Activated CD8-positive, alpha-beta T cell treated with anti-CD3 and anti-CD28 coated beads for 36 hours (primary cell): Measurements from ENCODE around the gene FBXL17. TPM values are rescaled to one million over a fixed set of nuclear protein-coding genes. Genes with fewer than 3 reads are reported as not detected.

ENCODE experiments used
- ATAC-seq: fragments of 200-7000 bp; cut with Tn5 transposase; one replicate; pipeline ENCODE4 v1.10.0; 2021; ENCODE audit warnings: mild to moderate bottlenecking, moderate library complexity
- CTCF ChIA-PET: fragments of 350-600 bp; sonication (Branson Sonifier 250); formaldehyde crosslinking; loops from one replicate; lab custom pipeline; 2021; ENCODE audit warnings: antibody characterized with exemption; lab: Charles Lee
- POLR2A ChIA-PET: fragments of 350-600 bp; sonication (Branson Sonifier 250); formaldehyde crosslinking; loops from one replicate; lab custom pipeline; 2021; ENCODE audit warnings: antibody characterized with exemption; lab: Charles Lee
- DNase-seq: peaks from one replicate; pipeline ENCODE4 v3.0.0-alpha.2; 2020
- H3K27ac Mint-ChIP-seq: one replicate; pipeline ENCODE4 v1.8.0; 2021; ENCODE audit warnings: mild to moderate bottlenecking, mixed read lengths
- H3K27me3 Mint-ChIP-seq: one replicate; pipeline ENCODE4 v1.8.0; 2021; ENCODE audit warnings: mixed read lengths
- H3K36me3 Mint-ChIP-seq: one replicate; pipeline ENCODE4 v1.8.0; 2021; ENCODE audit warnings: low read depth, mixed read lengths
- H3K4me1 Mint-ChIP-seq: one replicate; pipeline ENCODE4 v1.8.0; 2021; ENCODE audit warnings: low read depth, mixed read lengths
- H3K4me3 Mint-ChIP-seq: one replicate; pipeline ENCODE4 v1.8.0; 2021; ENCODE audit warnings: mild to moderate bottlenecking, moderate library complexity, mixed read lengths
- H3K9me3 Mint-ChIP-seq: one replicate; pipeline ENCODE4 v1.8.0; 2021; ENCODE audit warnings: mixed read lengths
- intact Hi-C: fragments of 100-400 bp; cut with micrococcal nuclease; formaldehyde crosslinking; loops from one replicate; pipeline ENCODE4 v1.10.0; 2022
- total RNA-seq, 2 experiments: library from RNA; stranded (reverse); gene quantifications; one replicate each; pipeline ENCODE4 v1.2.3, GENCODE V29; 2021
- TF ChIP-seq, protein P1 (sequence below): fragments of 200-600 bp; IDR thresholded peaks from one replicate; pipeline ENCODE4 v1.8.0; 2022; ENCODE audit warnings: antibody characterized with exemption, mild to moderate bottlenecking

FBXL17 gene
- total RNA-seq, 2 experiments from 2014 or later = 3.0 to 5.3 TPM

DNA sequence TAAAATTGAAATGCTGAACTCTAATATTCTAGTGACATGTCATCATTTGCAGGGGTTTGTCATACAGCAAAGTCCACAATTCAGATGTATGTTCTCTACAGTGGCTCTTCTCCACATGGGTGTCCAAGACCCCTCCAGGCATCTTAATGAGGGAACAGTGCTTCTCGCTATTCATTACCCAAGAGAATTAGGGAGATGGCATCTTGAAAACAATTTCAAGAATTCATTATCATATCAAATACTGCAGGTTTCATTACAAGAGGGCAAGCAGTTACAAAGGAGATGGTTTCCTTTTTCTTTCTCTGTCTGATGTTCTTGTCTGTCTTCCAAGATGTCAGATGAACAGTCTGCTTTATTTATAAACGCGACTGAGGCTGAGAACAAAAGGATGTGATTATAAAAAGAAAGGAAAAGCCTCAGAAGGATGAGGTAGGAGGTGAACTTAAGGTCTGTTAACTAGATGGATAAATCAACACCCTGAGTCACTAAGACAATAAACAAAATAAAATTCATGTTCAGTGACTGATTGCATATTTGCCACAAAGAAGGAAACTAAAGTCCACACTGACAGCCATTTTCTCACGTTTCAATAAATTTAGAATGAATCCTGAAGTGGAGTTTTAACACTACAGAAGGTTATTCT, 384.4 kb downstream of the FBXL17 start:
- ChIA-PET POLR2A (no interaction called here), CTCF (no interaction called here)
- intact Hi-C loops = no loop called here
- no peaks in the 10 kb centered on the region for H3K27me3 Mint-ChIP-seq
- DNase-seq = no peak
- H3K9me3 Mint-ChIP-seq = no peaks in the 10 kb centered on the region
- no peak overlapping the region for H3K27ac Mint-ChIP-seq
- TF ChIP-seq, protein P1, sequence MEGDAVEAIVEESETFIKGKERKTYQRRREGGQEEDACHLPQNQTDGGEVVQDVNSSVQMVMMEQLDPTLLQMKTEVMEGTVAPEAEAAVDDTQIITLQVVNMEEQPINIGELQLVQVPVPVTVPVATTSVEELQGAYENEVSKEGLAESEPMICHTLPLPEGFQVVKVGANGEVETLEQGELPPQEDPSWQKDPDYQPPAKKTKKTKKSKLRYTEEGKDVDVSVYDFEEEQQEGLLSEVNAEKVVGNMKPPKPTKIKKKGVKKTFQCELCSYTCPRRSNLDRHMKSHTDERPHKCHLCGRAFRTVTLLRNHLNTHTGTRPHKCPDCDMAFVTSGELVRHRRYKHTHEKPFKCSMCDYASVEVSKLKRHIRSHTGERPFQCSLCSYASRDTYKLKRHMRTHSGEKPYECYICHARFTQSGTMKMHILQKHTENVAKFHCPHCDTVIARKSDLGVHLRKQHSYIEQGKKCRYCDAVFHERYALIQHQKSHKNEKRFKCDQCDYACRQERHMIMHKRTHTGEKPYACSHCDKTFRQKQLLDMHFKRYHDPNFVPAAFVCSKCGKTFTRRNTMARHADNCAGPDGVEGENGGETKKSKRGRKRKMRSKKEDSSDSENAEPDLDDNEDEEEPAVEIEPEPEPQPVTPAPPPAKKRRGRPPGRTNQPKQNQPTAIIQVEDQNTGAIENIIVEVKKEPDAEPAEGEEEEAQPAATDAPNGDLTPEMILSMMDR = no peak
- H3K36me3 Mint-ChIP-seq = no peaks in the 10 kb centered on the region
- peaks cover 2% of the 10 kb centered on the region for H3K4me1 Mint-ChIP-seq
- H3K4me3 Mint-ChIP-seq = no peak overlapping the region
- no peak for ATAC-seq

DNA sequence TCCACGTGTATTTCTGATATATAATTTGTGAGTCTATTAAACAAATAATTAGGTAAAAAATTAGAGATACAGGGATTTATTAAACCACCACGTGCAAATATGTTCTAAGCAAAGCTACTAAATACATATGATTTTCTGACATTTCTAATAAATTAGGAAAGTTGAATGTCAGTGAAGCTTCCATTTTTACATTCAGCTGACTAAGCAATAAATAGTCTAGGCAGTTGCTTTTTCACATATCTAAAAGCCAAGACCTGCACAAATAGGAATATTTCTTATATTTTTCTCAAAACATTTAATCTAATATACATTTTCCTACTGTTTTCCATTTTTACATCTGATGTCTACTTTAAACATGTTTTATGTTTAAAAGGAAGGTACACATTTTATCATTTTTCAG, 388.6 kb downstream of the FBXL17 start:
- ChIA-PET CTCF (no interaction called here), POLR2A (no interaction called here)
- no peak overlapping the region for H3K27ac Mint-ChIP-seq
- H3K36me3 Mint-ChIP-seq = no peaks in the 10 kb centered on the region
- H3K4me3 Mint-ChIP-seq = no peak overlapping the region
- H3K9me3 Mint-ChIP-seq = no peaks in the 10 kb centered on the region
- ATAC-seq (no peak), DNase-seq (no peak)
- intact Hi-C loops = no loop called here
- H3K27me3 Mint-ChIP-seq = no peaks in the 10 kb centered on the region
- TF ChIP-seq, protein P1 = no peak
- peaks cover 9% of the 10 kb centered on the region for H3K4me1 Mint-ChIP-seq

DNA sequence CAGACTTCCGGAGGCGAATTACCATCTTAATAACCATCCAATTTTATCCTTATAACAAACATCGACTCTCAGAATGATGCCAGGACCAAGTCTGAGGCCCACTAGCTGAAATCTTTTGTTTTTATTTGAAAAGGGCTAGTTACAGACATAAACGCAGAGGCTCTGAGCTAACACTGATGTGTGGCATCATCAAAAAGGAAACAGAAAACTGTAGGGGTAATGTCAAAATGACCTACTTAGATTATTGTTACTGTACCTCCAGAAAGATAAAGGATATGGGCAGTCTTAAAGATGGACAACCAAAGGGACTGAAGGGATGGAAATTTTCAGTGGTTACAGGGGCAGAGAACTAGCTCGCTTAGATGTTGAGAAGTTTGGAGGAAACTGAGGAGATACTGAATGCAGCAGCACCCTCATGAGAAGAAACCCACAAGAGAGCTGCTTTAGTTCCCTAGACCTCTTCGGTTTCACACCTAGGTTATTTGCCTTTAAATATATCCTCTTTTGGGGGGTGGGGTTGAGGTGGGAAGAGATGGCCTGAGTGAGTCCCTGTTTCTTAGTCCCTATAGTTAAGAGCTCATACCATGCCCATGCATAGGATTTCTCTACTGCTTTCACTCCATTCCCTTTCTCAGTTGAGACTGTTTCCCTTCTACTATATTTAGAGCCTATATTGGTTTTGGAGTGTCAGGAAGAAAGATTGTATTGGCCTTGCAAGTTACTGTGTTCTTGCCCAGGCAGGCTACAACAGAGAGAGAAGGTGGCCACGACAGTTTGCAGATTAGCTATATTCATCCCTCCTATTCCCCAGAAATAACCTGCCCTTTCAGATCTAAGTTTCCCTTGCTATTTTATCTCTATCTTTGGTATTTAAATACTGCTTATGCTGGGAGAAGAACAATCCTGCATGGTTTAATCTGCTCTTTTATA, 390.8 kb downstream of the FBXL17 start:
- Mint-ChIP-seq H3K4me1 (peaks cover 9% of the 10 kb centered on the region), H3K4me3 (no peak overlapping the region), H3K27ac (no peak overlapping the region), H3K27me3 (no peaks in the 10 kb centered on the region), H3K9me3 (no peaks in the 10 kb centered on the region), H3K36me3 (no peaks in the 10 kb centered on the region)
- ATAC-seq (no peak), DNase-seq (no peak)
- intact Hi-C loops = no loop called here
- ChIA-PET POLR2A (interaction anchor here (1.3 kb wide), 1 partner anchor 13 kb away, joined by 3 read pairs; no protein-coding TSS in a partner anchor), CTCF (no interaction called here)
- TF ChIP-seq, protein P1 = no peak

- ATAC-seq (no peak), DNase-seq (no peak)
- Mint-ChIP-seq H3K9me3 (no peaks in the 10 kb centered on the region), H3K27me3 (no peaks in the 10 kb centered on the region), H3K4me1 (peaks cover 10% of the 10 kb centered on the region), H3K27ac (no peak overlapping the region), H3K4me3 (no peak overlapping the region), H3K36me3 (no peaks in the 10 kb centered on the region)
- intact Hi-C loops = no loop called here
- TF ChIP-seq, protein P1 = no peak
- ChIA-PET CTCF (no interaction called here), POLR2A (no interaction called here)
Measured at GRCh38 chr5:107985144-107985543, 396.8 kb downstream of the FBXL17 start.
